Stimulated activated CD4-positive, alpha-beta T cell treated with anti-CD3 and anti-CD28 coated beads, Interleukin-12 subunit alpha, Interleukin-12 subunit beta, amount 100 ng/mL, for 24 hours (primary cell): ENCODE results near the gene PZP.
A peak's percentile ranks its signal among the peaks of the same experiment; 100 is the strongest.
"Not testable (repeated sequence)": the region's sequence is repeated elsewhere in the genome, so short reads cannot be mapped to it uniquely, and the experiment has no call there.

Experiments used
- DNase-seq, 2 experiments: peaks; one replicate each; pipeline ENCODE4 v3.0.0-alpha.2; 2020; ENCODE audit warnings: low read depth in 2 of 2

The PZP gene

GRCh38 chr12:9180810-9181209, 27.4 kb downstream of the PZP start:
- no peak for DNase-seq

GRCh38 chr12:9179781-9180180, 28.4 kb downstream of the PZP start:
- DNase-seq, result no peak

DNA sequence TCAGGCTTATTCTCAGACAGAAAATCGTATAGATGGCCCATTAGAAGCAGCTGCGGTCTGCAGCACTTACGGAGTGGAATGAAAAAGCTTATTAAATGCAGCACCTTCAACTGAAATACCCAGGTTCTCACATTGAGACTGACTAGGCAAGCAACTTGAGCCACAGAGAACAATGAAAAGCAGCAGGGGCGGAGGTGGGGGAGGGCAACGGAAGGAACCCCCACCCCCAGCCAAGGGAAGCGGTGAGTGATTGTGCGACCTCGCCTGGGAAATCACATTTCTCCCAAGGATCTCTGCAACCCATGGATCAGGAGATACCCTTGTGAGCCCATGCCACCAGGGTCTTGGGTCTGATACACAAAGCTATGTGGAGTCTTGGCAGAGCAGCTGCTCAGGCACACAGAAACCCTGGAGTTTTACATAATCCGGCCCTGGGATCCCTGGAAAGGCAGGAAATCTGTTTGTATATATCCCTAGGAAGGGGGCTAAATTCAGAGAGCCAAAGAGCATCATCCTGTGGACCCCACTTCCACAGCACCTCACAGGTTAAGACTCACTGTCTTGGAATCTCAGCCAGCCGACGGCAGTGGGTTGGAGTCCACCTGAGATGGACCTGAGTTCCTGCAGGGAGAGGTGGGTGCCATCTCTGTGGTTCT, 38.1 kb downstream of the PZP start:
- no peak for DNase-seq

GRCh38 chr12:9167345-9167744, 40.9 kb downstream of the PZP start:
- not testable (repeated sequence) for DNase-seq

- no peak for DNase-seq
These were observed 44.8 kb downstream of the PZP start for GRCh38 chr12:9163392-9163791.

DNA sequence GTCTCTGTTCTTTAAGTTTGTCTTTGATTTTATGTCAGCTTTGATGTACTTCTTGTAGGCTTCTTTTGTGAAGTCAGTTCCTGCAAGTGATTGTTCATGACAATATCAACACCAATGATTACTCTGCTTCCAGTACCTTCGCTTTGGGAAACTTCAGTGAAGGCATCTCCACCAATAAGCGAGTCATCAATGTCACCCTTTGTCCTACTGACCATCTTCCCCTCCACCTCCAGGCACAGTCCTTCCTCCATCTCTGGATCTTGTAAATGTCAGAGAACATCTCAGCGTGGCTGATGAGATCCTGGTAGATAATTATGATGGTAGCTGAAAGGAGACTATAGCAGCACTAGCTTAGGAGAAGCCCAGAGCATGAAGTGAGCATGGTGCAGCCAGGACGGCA, 52.1 kb downstream of the PZP start:
- no peak for DNase-seq

GRCh38 chr12:9149372-9149771, 58.8 kb downstream of the PZP start:
- no peak for DNase-seq

DNA sequence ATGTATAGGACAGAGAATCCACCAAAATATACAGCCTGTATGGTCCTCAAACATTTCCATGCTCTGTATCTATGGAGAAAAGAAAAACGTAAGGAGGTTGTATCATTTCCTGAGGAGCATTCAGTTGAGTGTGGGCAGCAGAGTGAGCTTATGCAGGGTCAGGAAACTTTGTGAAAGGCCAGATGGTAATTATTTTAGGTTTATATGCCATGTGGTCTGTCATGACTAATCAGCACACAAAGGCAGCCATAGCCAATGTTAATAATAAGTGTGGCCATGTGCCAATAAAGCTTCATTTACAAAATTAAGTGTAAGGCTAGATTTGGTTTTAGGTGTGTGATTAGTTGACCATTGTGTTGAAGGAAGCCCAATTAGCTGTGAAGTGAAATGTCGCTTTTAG, 59.3 kb downstream of the PZP start:
- no peak for DNase-seq

- DNase-seq, result no peak
These were observed 60.7 kb downstream of the PZP start for GRCh38 chr12:9147461-9147860.

GRCh38 chr12:9144730-9145106, 63.5 kb downstream of the PZP start:
- no peak for DNase-seq

GRCh38 chr12:9143929-9144729, 64.1 kb downstream of the PZP start:
- DNase-seq, result no peak

DNA sequence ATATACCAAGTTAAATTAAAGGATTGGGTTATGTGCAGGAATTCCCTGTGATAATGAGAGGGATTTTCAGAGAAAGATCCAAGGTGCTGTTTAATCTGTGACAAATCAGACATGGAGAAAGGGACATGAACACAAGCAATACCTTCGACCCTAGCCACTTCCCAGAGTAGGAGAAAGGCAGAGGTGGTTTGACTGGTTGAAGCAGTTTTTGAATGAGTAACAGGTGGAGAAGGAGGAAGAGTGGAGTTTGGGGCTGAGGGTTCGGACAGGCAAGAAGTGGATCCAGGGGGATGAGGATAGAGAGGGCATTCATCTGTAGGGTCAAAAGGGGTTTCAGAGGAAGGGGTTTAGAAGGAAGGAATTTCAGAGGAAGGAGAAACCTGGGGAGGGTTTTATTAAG, 65.1 kb downstream of the PZP start:
- no peak for DNase-seq

GRCh38 chr12:9139588-9140290, 68.5 kb downstream of the PZP start:
- not testable (repeated sequence) for DNase-seq

GRCh38 chr12:9135903-9136310, 72.3 kb downstream of the PZP start:
- DNase-seq, result no peak

DNA sequence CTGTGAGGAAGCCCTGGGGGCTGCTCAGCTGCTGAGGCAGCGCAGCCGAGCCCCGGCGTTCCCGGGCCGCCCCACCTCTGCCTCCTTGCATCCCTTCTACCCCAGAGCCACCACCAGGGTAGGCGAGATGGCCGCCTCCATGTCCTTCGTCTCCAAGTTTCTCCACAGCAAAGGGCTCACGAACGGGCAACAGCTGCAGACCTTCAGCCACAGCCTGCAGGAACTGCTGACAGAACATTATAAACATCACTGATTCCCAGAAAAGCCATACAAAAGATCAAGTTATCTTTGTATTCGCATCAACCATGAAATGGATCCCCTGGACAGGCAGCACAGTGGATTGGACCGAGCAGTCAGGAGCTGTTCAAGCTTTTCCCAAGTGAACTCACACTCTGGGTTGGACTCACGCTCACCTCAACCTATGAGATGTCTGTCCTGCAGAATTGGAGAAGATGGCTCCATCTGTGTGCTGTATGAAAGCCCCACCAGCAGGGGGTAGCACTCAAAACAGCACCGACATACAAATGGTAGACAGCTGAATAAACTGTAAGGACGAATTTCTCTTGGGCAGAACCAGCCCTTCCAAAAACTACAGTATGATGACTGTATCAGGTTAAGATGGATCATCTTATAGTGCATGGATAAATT, 73.1 kb downstream of the PZP start:
- DNase-seq, result peak in 1 of 2 experiments; percentile 11

DNA sequence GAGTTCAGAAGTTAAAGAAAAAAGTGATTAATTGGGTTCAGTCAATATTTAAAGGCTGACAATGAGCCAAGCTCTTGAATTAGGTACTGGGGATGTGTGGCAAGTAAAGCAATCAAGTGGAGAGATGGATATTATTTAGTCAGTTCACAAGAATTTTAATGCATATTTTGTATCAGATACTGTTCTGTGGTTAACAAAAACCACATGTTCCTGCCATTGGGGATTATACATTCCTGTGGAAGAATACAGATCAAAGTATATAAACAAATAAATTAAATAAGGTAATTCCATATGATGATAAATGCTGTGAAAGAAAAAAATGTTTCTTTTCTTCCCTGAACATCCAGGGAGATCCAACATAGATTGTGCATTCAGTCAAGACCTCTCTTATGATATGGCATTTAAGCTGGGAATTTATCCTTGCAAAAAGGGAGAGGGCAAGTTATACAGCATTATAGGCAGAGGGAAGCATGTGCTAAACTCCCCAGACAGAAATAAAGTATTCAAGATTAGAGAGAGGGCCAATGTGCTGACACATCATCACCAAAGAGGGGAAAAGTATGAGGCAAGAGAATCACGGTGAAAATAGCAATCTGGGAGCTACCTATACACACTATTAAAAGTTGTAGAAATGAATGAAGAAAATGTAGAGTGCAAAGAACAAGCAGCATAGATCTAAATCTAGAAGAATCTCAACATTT, 74.8 kb downstream of the PZP start:
- no peak for DNase-seq

DNA sequence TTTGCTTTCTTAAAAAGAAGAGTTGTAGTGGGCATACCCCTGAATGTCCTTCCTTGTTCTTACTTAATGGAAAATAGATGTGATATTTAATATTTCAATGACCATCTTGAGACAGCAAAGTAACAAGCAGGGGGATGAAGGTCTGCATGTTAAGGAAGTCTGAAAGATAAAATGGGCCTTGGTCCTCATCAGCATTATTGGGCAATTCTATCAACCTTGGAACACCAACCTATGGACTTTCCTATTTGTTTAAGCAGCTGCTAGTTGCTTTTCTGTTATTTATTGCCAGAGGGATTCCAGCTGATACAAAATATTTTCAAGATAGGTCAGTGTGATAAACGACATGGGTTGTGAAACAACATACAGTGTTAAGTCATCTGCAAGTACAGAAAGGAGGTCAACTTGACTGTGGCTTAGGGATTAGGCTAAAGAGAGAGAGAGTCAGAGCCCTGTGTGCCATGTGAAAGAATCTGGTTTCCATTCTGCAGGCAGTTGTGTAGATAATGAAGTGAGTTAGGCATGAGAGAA, 76.1 kb downstream of the PZP start:
- DNase-seq, result no peak

GRCh38 chr12:9130244-9130643, 78.0 kb downstream of the PZP start:
- DNase-seq, result no peak

DNA sequence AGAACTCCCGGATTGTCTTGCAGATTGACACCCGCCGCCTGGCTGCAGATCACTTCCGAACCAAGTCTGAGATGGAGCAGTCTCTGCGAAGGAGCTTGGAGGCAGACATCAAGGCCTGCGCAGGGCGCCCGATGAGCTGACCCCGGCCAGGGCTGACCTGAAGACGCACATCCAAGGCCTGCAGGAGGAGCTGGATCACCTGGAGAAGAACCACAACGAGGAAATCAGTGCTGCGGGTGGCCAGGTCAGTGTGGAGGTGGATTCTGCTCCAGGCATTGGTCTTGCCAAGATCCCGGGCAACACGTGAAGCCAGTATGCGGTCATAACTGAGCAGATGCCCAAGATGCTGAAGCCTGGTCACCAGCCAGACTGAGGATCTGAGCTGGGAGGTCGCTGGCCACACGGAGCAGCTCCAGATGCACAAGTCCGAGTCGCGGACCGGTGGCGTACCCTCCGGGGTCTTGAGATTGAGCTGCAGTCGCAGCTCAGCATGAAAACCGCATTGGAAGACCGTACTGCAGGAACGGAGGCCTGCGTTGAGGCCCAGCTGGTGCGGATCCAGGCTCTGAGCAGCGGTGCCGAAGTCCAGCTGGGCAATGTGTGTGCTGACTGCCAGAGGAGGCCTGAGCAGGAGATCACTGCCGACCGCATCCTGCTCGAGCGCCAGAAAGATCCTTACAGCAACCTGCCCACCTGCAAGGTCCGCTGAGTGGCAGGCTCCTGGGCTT, 80.1 kb downstream of the PZP start:
- DNase-seq, result no peak

- no peak for DNase-seq
These were observed 80.7 kb downstream of the PZP start for GRCh38 chr12:9127484-9127883.
